Fibroblast of upper back skin (primary cell): ENCODE data around the gene KIR2DL3.

Experiments used
- DNase-seq: peaks from one replicate; pipeline ENCODE4 v3.0.0-alpha.2; 2013

KIR2DL3 gene

DNA sequence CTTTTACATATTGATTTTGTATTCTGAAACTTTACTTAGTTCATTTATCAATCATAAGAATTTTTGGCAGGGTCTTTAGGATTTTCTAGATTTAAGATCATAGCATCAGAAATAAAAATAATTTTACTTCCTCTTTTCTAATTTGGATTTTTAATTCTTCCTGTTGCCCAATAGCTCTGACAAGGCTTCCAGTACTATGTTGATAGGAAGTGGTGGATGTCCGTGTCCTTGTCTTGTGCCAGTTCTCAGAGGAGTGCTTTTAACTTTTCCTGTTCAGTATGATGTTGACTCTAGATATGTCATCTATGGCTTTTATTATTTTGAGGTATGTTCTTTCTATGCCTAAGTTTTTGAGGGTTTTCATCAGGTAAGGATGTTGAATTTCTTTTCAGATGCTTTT, 57.4 kb downstream of the KIR2DL3 start:
- no peak for DNase-seq
